Brain microvascular endothelial cell (primary cell): ENCODE data around the gene PTMA.

Experiments
- DNase-seq: peaks from one replicate; pipeline ENCODE4 v3.0.0-alpha.2; 2020
- H3K27ac ChIP-seq: fragments of 250-450 bp; sonication (Bioruptor Pico); 2 replicates; pipeline ENCODE4 v1.5.1; 2020; ENCODE audit warnings: mild to moderate bottlenecking, moderate library complexity
- H3K27me3 ChIP-seq: fragments of 250-450 bp; sonication (Bioruptor Pico); replicated peaks from 2 replicates; pipeline ENCODE4 v1.5.1; 2020; ENCODE audit warnings: mild to moderate bottlenecking
- H3K36me3 ChIP-seq: fragments of 250-450 bp; sonication (Bioruptor Pico); replicated peaks from 2 replicates; pipeline ENCODE4 v1.5.1; 2020; ENCODE audit warnings: mild to moderate bottlenecking
- H3K4me3 ChIP-seq: 2 replicates; pipeline ENCODE4 v1.5.1; 2011; ENCODE audit warnings: low read depth, mild to moderate bottlenecking, control low read depth, low read length, moderate library complexity
- CTCF ChIP-seq: IDR thresholded peaks from 2 replicates; pipeline ENCODE4 v1.5.1; 2011; ENCODE audit warnings: low read depth, mild to moderate bottlenecking, moderate library complexity, low read length, control low read depth, inconsistent platforms; ENCODE audit errors: missing control alignments
- in situ Hi-C: cut with HindIII; loops from 2 replicates; pipeline ENCODE4 v1.10.0; 2017; ENCODE audit warnings: low sequenced_read_pairs, low pct_ligation_motif_present

Gene PTMA

GRCh38 chr2:231685349-231686191 lies 22.8 kb upstream of the PTMA start:
- peak; percentile 50 for TF ChIP-seq CTCF
- in situ Hi-C loops: no loop called here
- Histone ChIP-seq H3K36me3 (no peaks in the 10 kb centered on the region), H3K27me3 (no peaks in the 10 kb centered on the region), H3K4me3 (no peak overlapping the region), H3K27ac (no peak overlapping the region)
- no peak for DNase-seq

- TF ChIP-seq CTCF: no peak
- Histone ChIP-seq H3K4me3 (no peak overlapping the region), H3K27ac (no peak overlapping the region), H3K27me3 (no peaks in the 10 kb centered on the region), H3K36me3 (no peaks in the 10 kb centered on the region)
- in situ Hi-C loops: no loop called here
- DNase-seq: no peak
These were observed 21.9 kb upstream of the PTMA start for GRCh38 chr2:231686192-231687100.

GRCh38 chr2:231687133-231687852 lies 21.0 kb upstream of the PTMA start:
- DNase-seq: no peak
- H3K27me3 ChIP-seq: no peaks in the 10 kb centered on the region
- no peak overlapping the region for H3K4me3 ChIP-seq
- H3K27ac ChIP-seq: no peak overlapping the region
- no peaks in the 10 kb centered on the region for H3K36me3 ChIP-seq
- peak; percentile 73 for TF ChIP-seq CTCF
- in situ Hi-C loops: no loop called here

- no peaks in the 10 kb centered on the region for H3K36me3 ChIP-seq
- no peak for TF ChIP-seq CTCF
- H3K4me3 ChIP-seq: no peak overlapping the region
- no peaks in the 10 kb centered on the region for H3K27me3 ChIP-seq
- DNase-seq: no peak
- no peak overlapping the region for H3K27ac ChIP-seq
- in situ Hi-C loops: no loop called here
These were observed 20.4 kb upstream of the PTMA start for GRCh38 chr2:231687961-231688360.

- Histone ChIP-seq H3K27me3 (no peaks in the 10 kb centered on the region), H3K36me3 (no peaks in the 10 kb centered on the region), H3K27ac (no peak overlapping the region), H3K4me3 (no peak overlapping the region)
- no peak for TF ChIP-seq CTCF
- in situ Hi-C loops: no loop called here
- no peak for DNase-seq
These were observed 19.6 kb upstream of the PTMA start for GRCh38 chr2:231688719-231689118.
